Chondrocyte (in vitro differentiated cells): ENCODE measurements around the gene PEPD. TPM values are rescaled to one million over a fixed set of nuclear protein-coding genes. Genes with fewer than 3 reads are reported as not detected.
A peak's percentile ranks its signal among the peaks of the same experiment; 100 is the strongest.

Experiments
- DNase-seq: peaks from one replicate; pipeline ENCODE4 v3.0.0; 2021; ENCODE audit warnings: mixed read lengths, low spot score
- H3K27ac Mint-ChIP-seq: one replicate; pipeline ENCODE4 v1.8.0; 2021; ENCODE audit warnings: mild to moderate bottlenecking, moderate library complexity, mixed read lengths; ENCODE audit not compliant: unreplicated experiment
- H3K27me3 Mint-ChIP-seq: 2 replicates; pipeline ENCODE4 v1.8.0; 2021; ENCODE audit warnings: low read depth, mixed read lengths
- H3K36me3 Mint-ChIP-seq: 2 replicates; pipeline ENCODE4 v1.8.0; 2021; ENCODE audit warnings: low read depth, mixed read lengths
- H3K4me1 Mint-ChIP-seq: 2 replicates; pipeline ENCODE4 v1.8.0; 2021; ENCODE audit warnings: low read depth, mild to moderate bottlenecking, mixed read lengths
- H3K4me3 Mint-ChIP-seq: one replicate; pipeline ENCODE4 v1.8.0; 2021; ENCODE audit warnings: mild to moderate bottlenecking, moderate library complexity, mixed read lengths; ENCODE audit not compliant: unreplicated experiment
- H3K9me3 Mint-ChIP-seq: 2 replicates; pipeline ENCODE4 v1.8.0; 2021; ENCODE audit warnings: low read depth, mixed read lengths
- total RNA-seq: library from RNA; stranded (reverse); gene quantifications from 3 replicates; pipeline ENCODE4 v1.2.1, GENCODE V29; 2021
- TF ChIP-seq, protein P1 (sequence below): fragments of 200-600 bp; sonication (generic); IDR thresholded peaks from 2 replicates; pipeline ENCODE4 v1.5.0; 2021; ENCODE audit warnings: antibody characterized with exemption, mild to moderate bottlenecking, moderate library complexity

The PEPD gene
- total RNA-seq, 1 donor from 2014 or later: 55.6 TPM

DNA sequence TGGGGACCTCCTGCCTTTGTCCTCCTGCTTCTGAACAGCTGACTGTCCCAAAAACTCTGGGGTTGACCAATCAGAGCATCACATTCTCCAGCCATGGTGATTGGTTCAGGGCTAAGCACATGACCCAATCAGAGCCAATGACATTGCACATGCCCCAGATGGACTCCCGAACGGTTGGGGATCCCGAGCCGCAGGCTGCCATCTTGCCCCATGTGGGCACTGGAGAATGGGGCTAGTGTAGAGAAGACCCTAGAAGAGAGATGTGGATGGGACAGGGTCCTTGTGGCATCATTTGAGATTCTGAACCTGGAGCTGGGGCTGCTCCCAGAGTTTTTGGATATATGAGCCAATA lies 31.3 kb upstream of the PEPD start:
- DNase-seq: no peak
- H3K27me3 Mint-ChIP-seq: peaks cover 2% of the 10 kb centered on the region
- TF ChIP-seq, protein P1, sequence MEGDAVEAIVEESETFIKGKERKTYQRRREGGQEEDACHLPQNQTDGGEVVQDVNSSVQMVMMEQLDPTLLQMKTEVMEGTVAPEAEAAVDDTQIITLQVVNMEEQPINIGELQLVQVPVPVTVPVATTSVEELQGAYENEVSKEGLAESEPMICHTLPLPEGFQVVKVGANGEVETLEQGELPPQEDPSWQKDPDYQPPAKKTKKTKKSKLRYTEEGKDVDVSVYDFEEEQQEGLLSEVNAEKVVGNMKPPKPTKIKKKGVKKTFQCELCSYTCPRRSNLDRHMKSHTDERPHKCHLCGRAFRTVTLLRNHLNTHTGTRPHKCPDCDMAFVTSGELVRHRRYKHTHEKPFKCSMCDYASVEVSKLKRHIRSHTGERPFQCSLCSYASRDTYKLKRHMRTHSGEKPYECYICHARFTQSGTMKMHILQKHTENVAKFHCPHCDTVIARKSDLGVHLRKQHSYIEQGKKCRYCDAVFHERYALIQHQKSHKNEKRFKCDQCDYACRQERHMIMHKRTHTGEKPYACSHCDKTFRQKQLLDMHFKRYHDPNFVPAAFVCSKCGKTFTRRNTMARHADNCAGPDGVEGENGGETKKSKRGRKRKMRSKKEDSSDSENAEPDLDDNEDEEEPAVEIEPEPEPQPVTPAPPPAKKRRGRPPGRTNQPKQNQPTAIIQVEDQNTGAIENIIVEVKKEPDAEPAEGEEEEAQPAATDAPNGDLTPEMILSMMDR: no peak
- no peak overlapping the region for H3K4me3 Mint-ChIP-seq
- H3K4me1 Mint-ChIP-seq: no peaks in the 10 kb centered on the region
- H3K27ac Mint-ChIP-seq: no peak overlapping the region
- H3K36me3 Mint-ChIP-seq: no peaks in the 10 kb centered on the region
- H3K9me3 Mint-ChIP-seq: no peaks in the 10 kb centered on the region

DNA sequence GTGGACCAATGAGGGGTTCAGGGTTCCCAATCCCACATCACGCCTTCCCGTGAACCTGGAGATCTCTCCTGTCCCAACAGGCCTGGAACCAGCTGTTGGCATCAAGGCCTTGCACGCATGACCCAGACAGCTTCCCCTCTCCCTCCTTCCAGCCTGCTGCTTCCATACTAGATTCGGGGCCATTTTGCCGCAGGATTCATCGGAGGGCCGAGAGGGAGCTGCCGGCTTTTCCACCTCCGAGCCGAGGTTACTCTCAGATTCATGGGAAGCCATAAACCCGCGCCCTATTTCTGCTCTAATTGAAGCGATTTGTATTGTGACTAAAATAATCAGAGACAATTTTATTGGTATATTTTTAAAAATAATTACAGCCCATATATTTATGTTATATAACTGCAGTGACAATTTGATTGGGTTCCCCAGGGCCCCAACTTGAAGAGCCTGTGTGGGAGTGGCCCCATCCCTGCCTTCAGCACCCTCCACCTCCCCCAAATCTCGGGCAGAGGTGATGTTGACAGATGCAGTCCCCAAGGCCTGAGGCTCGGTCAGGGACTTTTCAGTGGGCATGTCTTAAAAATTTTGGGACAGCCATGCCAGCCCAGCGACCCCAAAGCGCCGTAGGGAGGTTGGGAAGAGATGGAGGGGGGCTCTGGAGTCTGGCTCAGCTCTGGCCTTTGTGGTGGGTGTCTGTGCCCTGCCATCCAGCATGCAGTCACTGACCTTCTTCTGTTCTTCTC lies 30.8 kb upstream of the PEPD start:
- TF ChIP-seq, protein P1: no peak
- DNase-seq: peak; percentile 37
- no peaks in the 10 kb centered on the region for H3K27me3 Mint-ChIP-seq
- H3K36me3 Mint-ChIP-seq: no peaks in the 10 kb centered on the region
- H3K9me3 Mint-ChIP-seq: no peaks in the 10 kb centered on the region
- H3K4me3 Mint-ChIP-seq: no peak overlapping the region
- no peaks in the 10 kb centered on the region for H3K4me1 Mint-ChIP-seq
- H3K27ac Mint-ChIP-seq: no peak overlapping the region

GRCh38 chr19:33551676-33552075 lies 30.1 kb upstream of the PEPD start:
- no peak overlapping the region for H3K4me3 Mint-ChIP-seq
- no peaks in the 10 kb centered on the region for H3K27me3 Mint-ChIP-seq
- H3K9me3 Mint-ChIP-seq: no peaks in the 10 kb centered on the region
- DNase-seq: peak; percentile 49
- no peak overlapping the region for H3K27ac Mint-ChIP-seq
- H3K36me3 Mint-ChIP-seq: no peaks in the 10 kb centered on the region
- TF ChIP-seq, protein P1: no peak
- H3K4me1 Mint-ChIP-seq: no peaks in the 10 kb centered on the region

DNA sequence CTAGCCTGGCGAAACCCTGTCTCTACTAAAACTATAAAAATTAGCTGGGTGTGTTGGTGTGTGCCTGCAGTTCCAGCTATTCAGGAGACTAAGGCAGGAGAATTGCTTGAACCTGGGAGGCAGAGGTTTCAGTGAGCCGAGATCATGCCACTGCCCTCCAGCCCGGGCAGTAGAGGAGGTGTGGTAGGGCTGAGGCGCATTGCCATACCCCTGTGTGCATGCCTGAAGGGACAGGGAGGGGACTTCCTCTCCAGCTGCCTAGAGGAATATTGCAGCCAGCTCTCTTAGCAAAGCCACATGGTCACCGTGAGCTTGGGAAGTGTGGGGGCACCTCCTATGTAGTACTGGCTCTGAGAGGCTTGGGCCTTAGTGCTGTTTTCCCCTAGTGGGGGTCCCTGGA lies 29.2 kb upstream of the PEPD start:
- Mint-ChIP-seq H3K4me3 (no peak overlapping the region), H3K9me3 (no peaks in the 10 kb centered on the region), H3K27ac (no peak overlapping the region), H3K4me1 (no peaks in the 10 kb centered on the region), H3K27me3 (no peaks in the 10 kb centered on the region), H3K36me3 (no peaks in the 10 kb centered on the region)
- TF ChIP-seq, protein P1: no peak
- DNase-seq: peak; percentile 27

- no peak overlapping the region for H3K4me3 Mint-ChIP-seq
- TF ChIP-seq, protein P1: no peak
- H3K9me3 Mint-ChIP-seq: no peaks in the 10 kb centered on the region
- no peaks in the 10 kb centered on the region for H3K4me1 Mint-ChIP-seq
- H3K36me3 Mint-ChIP-seq: no peaks in the 10 kb centered on the region
- H3K27me3 Mint-ChIP-seq: peaks cover 8% of the 10 kb centered on the region
- H3K27ac Mint-ChIP-seq: no peak overlapping the region
- DNase-seq: peak; percentile 57
Observed at GRCh38 chr19:33547676-33548075, 26.1 kb upstream of the PEPD start.
